ENCODE data around the gene ARAP2. TPM values are rescaled to one million over a fixed set of nuclear protein-coding genes. Genes with fewer than 3 reads are reported as not detected.

ARAP2 gene
- total and polyA plus RNA-seq, 8 donors = 4.3 to 35.2 (median 6.0) TPM

GRCh38 chr4:36111172-36111571 lies 133.1 kb downstream of the ARAP2 start:
- TF ChIP-seq CTCF (IDR thresholded peaks at IDR 0.05) = no peak
- DNase-seq (no peak), ATAC-seq (no peak)
- Histone ChIP-seq H3K36me3 (peaks cover 0 to 10% of the 10 kb centered on the region in 2 donors), H3K9me3 (no peaks in the 10 kb centered on the region), H3K4me3 (no peak overlapping the region), H3K27me3 (no peaks in the 10 kb centered on the region), H3K4me1 (no peaks in the 10 kb centered on the region), H3K27ac (no peak overlapping the region)
- intact Hi-C loops (cut with DNase I) = no loop called here

- H3K4me3 ChIP-seq = no peak overlapping the region
- no peaks in the 10 kb centered on the region for H3K9me3 ChIP-seq
- ATAC-seq (no peak), DNase-seq (no peak)
- no peaks in the 10 kb centered on the region for H3K4me1 ChIP-seq
- peaks cover 0 to 10% of the 10 kb centered on the region in 2 donors for H3K36me3 ChIP-seq
- TF ChIP-seq CTCF (IDR thresholded peaks at IDR 0.05) = no peak
- no peak overlapping the region for H3K27ac ChIP-seq
- H3K27me3 ChIP-seq = no peaks in the 10 kb centered on the region
- intact Hi-C loops (cut with DNase I) = no loop called here
These were observed 144.8 kb downstream of the ARAP2 start for GRCh38 chr4:36099509-36099908.

- ATAC-seq = no peak
- TF ChIP-seq CTCF (IDR thresholded peaks at IDR 0.05) = no peak
- peaks cover 0 to 30% of the 10 kb centered on the region in 2 donors for H3K36me3 ChIP-seq
- no peaks in the 10 kb centered on the region for H3K4me1 ChIP-seq
- H3K27me3 ChIP-seq = no peaks in the 10 kb centered on the region
- no peaks in the 10 kb centered on the region for H3K9me3 ChIP-seq
- no peak for DNase-seq
- H3K4me3 ChIP-seq = no peak overlapping the region
- H3K27ac ChIP-seq = no peak overlapping the region
- intact Hi-C loops (cut with DNase I) = no loop called here
These were observed 149.3 kb downstream of the ARAP2 start for GRCh38 chr4:36094995-36095394.

- ATAC-seq = no peak
- H3K27me3 ChIP-seq = no peaks in the 10 kb centered on the region
- peaks cover 0 to 26% of the 10 kb centered on the region in 2 donors for H3K36me3 ChIP-seq
These were observed 152.3 kb downstream of the ARAP2 start for GRCh38 chr4:36091997-36092396.

GRCh38 chr4:36088542-36088941 lies 155.8 kb downstream of the ARAP2 start:
- Histone ChIP-seq H3K4me1 (no peaks in the 10 kb centered on the region), H3K27me3 (no peaks in the 10 kb centered on the region), H3K4me3 (no peak overlapping the region), H3K27ac (no peak overlapping the region), H3K36me3 (peaks cover 0 to 29% of the 10 kb centered on the region in 2 donors), H3K9me3 (no peaks in the 10 kb centered on the region)
- intact Hi-C loops (cut with DNase I) = no loop called here
- DNase-seq (no peak), ATAC-seq (no peak)
- no peak for TF ChIP-seq CTCF (IDR thresholded peaks at IDR 0.05)

More at GRCh38 chr4:36091997-36092396, 152.3 kb downstream of the ARAP2 start:
- no peak overlapping the region for H3K27ac ChIP-seq
- H3K4me1 ChIP-seq = no peaks in the 10 kb centered on the region
- no peak for TF ChIP-seq CTCF (IDR thresholded peaks at IDR 0.05)
- intact Hi-C loops (cut with DNase I) = no loop called here
- DNase-seq = peak in 1 of 4 donors; percentile 27
- no peaks in the 10 kb centered on the region for H3K9me3 ChIP-seq
- H3K4me3 ChIP-seq = no peak overlapping the region
